ENCODE data around the gene DYNLT4. TPM values are rescaled to one million over a fixed set of nuclear protein-coding genes. Genes with fewer than 3 reads are reported as not detected.

DYNLT4 gene
- total RNA-seq, 2 donors from 2014 or later: 1.5 TPM; not detected in 1

- Mint-ChIP-seq H3K27me3 (ENCODE audit: low read depth) (no peaks in the 10 kb centered on the region), H3K36me3 (ENCODE audit: insufficient read depth in 2 of 2) (peaks cover 2 to 11% of the 10 kb centered on the region in 2 donors), H3K9me3 (no peaks in the 10 kb centered on the region), H3K27ac (peak overlapping the region; percentile 52), H3K4me3 (peak overlapping the region; percentile 75 to 81), H3K4me1 (ENCODE audit: low read depth) (peaks cover 36% of the 10 kb centered on the region)
- DNase-seq (no peak), ATAC-seq (replicated peaks in 1 of 2) (no peak)
Measured at GRCh38 chr1:44785501-44786137, 21.5 kb downstream of the DYNLT4 start.

GRCh38 chr1:44785029-44785380, 22.1 kb downstream of the DYNLT4 start:
- Mint-ChIP-seq H3K4me1 (ENCODE audit: low read depth) (peaks cover 36% of the 10 kb centered on the region), H3K27ac (peak overlapping the region; percentile 58), H3K27me3 (ENCODE audit: low read depth) (no peaks in the 10 kb centered on the region), H3K4me3 (peak overlapping the region; percentile 75 to 81), H3K9me3 (no peaks in the 10 kb centered on the region), H3K36me3 (ENCODE audit: insufficient read depth in 2 of 2) (peaks cover 6 to 17% of the 10 kb centered on the region in 2 donors)
- DNase-seq: no peak
- ATAC-seq (replicated peaks in 1 of 2): peak in 1 of 2 donors; percentile 1

GRCh38 chr1:44784094-44785028, 22.8 kb downstream of the DYNLT4 start:
- no peaks in the 10 kb centered on the region for H3K27me3 Mint-ChIP-seq (ENCODE audit: low read depth)
- H3K9me3 Mint-ChIP-seq: no peaks in the 10 kb centered on the region
- ATAC-seq (replicated peaks in 1 of 2) (peak; percentile 28 to 47), DNase-seq (peak; percentile 40 to 56)
- peaks cover 38% of the 10 kb centered on the region for H3K4me1 Mint-ChIP-seq (ENCODE audit: low read depth)
- H3K36me3 Mint-ChIP-seq (ENCODE audit: insufficient read depth in 2 of 2): peaks cover 6 to 21% of the 10 kb centered on the region in 2 donors
- peak overlapping the region; percentile 75 to 81 for H3K4me3 Mint-ChIP-seq
- peak overlapping the region; percentile 58 for H3K27ac Mint-ChIP-seq

GRCh38 chr1:44783697-44784093, 23.5 kb downstream of the DYNLT4 start:
- ATAC-seq (replicated peaks in 1 of 2) (no peak), DNase-seq (no peak)
- Mint-ChIP-seq H3K9me3 (no peaks in the 10 kb centered on the region), H3K4me1 (ENCODE audit: low read depth) (peaks cover 45% of the 10 kb centered on the region), H3K27me3 (ENCODE audit: low read depth) (no peaks in the 10 kb centered on the region), H3K27ac (peak overlapping the region; percentile 32), H3K4me3 (peak overlapping the region; percentile 63 to 75), H3K36me3 (ENCODE audit: insufficient read depth in 2 of 2) (peaks cover 10 to 28% of the 10 kb centered on the region in 2 donors)

GRCh38 chr1:44780583-44781121, 26.5 kb downstream of the DYNLT4 start:
- H3K36me3 Mint-ChIP-seq (ENCODE audit: insufficient read depth in 2 of 2): peaks cover 28 to 52% of the 10 kb centered on the region in 2 donors
- H3K27me3 Mint-ChIP-seq (ENCODE audit: low read depth): no peaks in the 10 kb centered on the region
- H3K4me3 Mint-ChIP-seq: no peak overlapping the region
- H3K9me3 Mint-ChIP-seq: no peaks in the 10 kb centered on the region
- DNase-seq (no peak), ATAC-seq (replicated peaks in 1 of 2) (no peak)
- H3K4me1 Mint-ChIP-seq (ENCODE audit: low read depth): peaks cover 61% of the 10 kb centered on the region
- no peak overlapping the region for H3K27ac Mint-ChIP-seq

GRCh38 chr1:44778705-44779576, 28.2 kb downstream of the DYNLT4 start:
- ATAC-seq (replicated peaks in 1 of 2) (no peak), DNase-seq (no peak)
- no peaks in the 10 kb centered on the region for H3K9me3 Mint-ChIP-seq
- peak overlapping the region; percentile 66 to 97 for H3K4me3 Mint-ChIP-seq
- peaks cover 33 to 58% of the 10 kb centered on the region in 2 donors for H3K36me3 Mint-ChIP-seq (ENCODE audit: insufficient read depth in 2 of 2)
- H3K27me3 Mint-ChIP-seq (ENCODE audit: low read depth): no peaks in the 10 kb centered on the region
- H3K4me1 Mint-ChIP-seq (ENCODE audit: low read depth): peaks cover 59% of the 10 kb centered on the region
- H3K27ac Mint-ChIP-seq: peak overlapping the region; percentile 72

- peak overlapping the region; percentile 92 to 97 for H3K4me3 Mint-ChIP-seq
- no peaks in the 10 kb centered on the region for H3K27me3 Mint-ChIP-seq (ENCODE audit: low read depth)
- peak overlapping the region; percentile 81 for H3K27ac Mint-ChIP-seq
- H3K36me3 Mint-ChIP-seq (ENCODE audit: insufficient read depth in 2 of 2): peaks cover 34 to 60% of the 10 kb centered on the region in 2 donors
- H3K4me1 Mint-ChIP-seq (ENCODE audit: low read depth): peaks cover 54% of the 10 kb centered on the region
- H3K9me3 Mint-ChIP-seq: no peaks in the 10 kb centered on the region
- ATAC-seq (replicated peaks in 1 of 2): no peak
- no peak for DNase-seq
Measured at GRCh38 chr1:44777969-44778635, 29.0 kb downstream of the DYNLT4 start.

GRCh38 chr1:44777547-44777946, 29.6 kb downstream of the DYNLT4 start:
- peaks cover 34 to 60% of the 10 kb centered on the region in 2 donors for H3K36me3 Mint-ChIP-seq (ENCODE audit: insufficient read depth in 2 of 2)
- peak overlapping the region; percentile 81 for H3K27ac Mint-ChIP-seq
- no peaks in the 10 kb centered on the region for H3K9me3 Mint-ChIP-seq
- H3K4me1 Mint-ChIP-seq (ENCODE audit: low read depth): peaks cover 50% of the 10 kb centered on the region
- DNase-seq: no peak
- H3K4me3 Mint-ChIP-seq: peak overlapping the region; percentile 92 to 97
- no peaks in the 10 kb centered on the region for H3K27me3 Mint-ChIP-seq (ENCODE audit: low read depth)
- ATAC-seq (replicated peaks in 1 of 2): no peak

- ATAC-seq (replicated peaks in 1 of 2) (no peak), DNase-seq (no peak)
- H3K4me1 Mint-ChIP-seq (ENCODE audit: low read depth): peaks cover 50% of the 10 kb centered on the region
- peaks cover 34 to 54% of the 10 kb centered on the region in 2 donors for H3K36me3 Mint-ChIP-seq (ENCODE audit: insufficient read depth in 2 of 2)
- peak overlapping the region; percentile 96 for H3K27ac Mint-ChIP-seq
- H3K27me3 Mint-ChIP-seq (ENCODE audit: low read depth): no peaks in the 10 kb centered on the region
- H3K9me3 Mint-ChIP-seq: no peaks in the 10 kb centered on the region
- H3K4me3 Mint-ChIP-seq: peak overlapping the region; percentile 92 to 97
Measured at GRCh38 chr1:44776730-44777068, 30.5 kb downstream of the DYNLT4 start.

GRCh38 chr1:44775930-44776729, 31.0 kb downstream of the DYNLT4 start:
- Mint-ChIP-seq H3K9me3 (no peaks in the 10 kb centered on the region), H3K4me3 (peak overlapping the region; percentile 92 to 97), H3K36me3 (ENCODE audit: insufficient read depth in 2 of 2) (peaks cover 32 to 48% of the 10 kb centered on the region in 2 donors), H3K4me1 (ENCODE audit: low read depth) (peaks cover 50% of the 10 kb centered on the region), H3K27me3 (ENCODE audit: low read depth) (no peaks in the 10 kb centered on the region), H3K27ac (peak overlapping the region; percentile 96)
- DNase-seq (peak; percentile 32 to 47), ATAC-seq (replicated peaks in 1 of 2) (peak; percentile 12 to 26)

- no peaks in the 10 kb centered on the region for H3K9me3 Mint-ChIP-seq
- H3K4me1 Mint-ChIP-seq (ENCODE audit: low read depth): peaks cover 50% of the 10 kb centered on the region
- H3K4me3 Mint-ChIP-seq: peak within 1 kb of the TSS; percentile 92 to 97
- no peaks in the 10 kb centered on the region for H3K27me3 Mint-ChIP-seq (ENCODE audit: low read depth)
- peak within 1 kb of the TSS; percentile 98 for H3K27ac Mint-ChIP-seq
- DNase-seq (peak; percentile 89 to 90), ATAC-seq (replicated peaks in 1 of 2) (peak; percentile 86 to 88)
- H3K36me3 Mint-ChIP-seq (ENCODE audit: insufficient read depth in 2 of 2): peaks cover 29 to 45% of the 10 kb centered on the region in 2 donors
Measured at GRCh38 chr1:44775078-44775929, 31.8 kb downstream of the DYNLT4 start, which contains the start of gene RPS8. Gene RPS8 (plus strand): TSS chr1:44775540. CDS start chr1:44775597, 57 bp downstream.
